Subcutaneous adipose tissue (tissue), 4 donors: ENCODE results near the gene ACTL7B. TPM values are rescaled to one million over a fixed set of nuclear protein-coding genes. Genes with fewer than 3 reads are reported as not detected.

Experiments
- small RNA-seq: library from RNA; depleted of rRNA; stranded (forward); fragments of <200 nt; gene quantifications from one replicate; pipeline ENCODE3, GENCODE V24; 2016
- total RNA-seq, 4 donors: library from RNA; depleted of rRNA; stranded (reverse); fragments of >200 nt; gene quantifications; one replicate each; pipeline ENCODE4 v1.1.0, GENCODE V29; 2016
- TF ChIP-seq, protein P1 (sequence below): fragments of 450-650 bp; IDR thresholded peaks from one replicate; pipeline ENCODE4 v1.5.1; 2016; ENCODE audit warnings: low read depth, mild to moderate bottlenecking, control low read depth, antibody characterized with exemption, moderate library complexity

ACTL7B gene
- total RNA-seq, 4 donors from 2014 or later = not detected

DNA sequence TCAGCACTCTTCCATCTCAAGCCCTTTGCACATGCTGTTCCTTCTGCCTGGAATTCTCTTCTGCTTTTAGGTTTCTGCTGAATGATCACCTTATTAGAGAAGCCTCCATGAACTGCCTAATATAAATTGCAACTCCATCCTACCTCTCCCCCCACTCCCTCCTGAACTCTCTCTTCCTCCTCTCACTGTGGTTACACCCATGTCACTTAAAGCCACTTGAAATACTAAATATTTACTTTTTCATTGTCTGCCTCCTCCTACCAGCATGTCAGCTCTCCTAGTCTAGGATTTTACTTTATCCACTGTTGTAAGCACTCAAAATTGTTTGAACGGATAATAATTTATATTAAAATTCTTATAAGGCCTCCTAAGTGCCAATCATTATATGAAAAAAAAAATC is 43.8 kb downstream of the ACTL7B start:
- TF ChIP-seq, protein P1, sequence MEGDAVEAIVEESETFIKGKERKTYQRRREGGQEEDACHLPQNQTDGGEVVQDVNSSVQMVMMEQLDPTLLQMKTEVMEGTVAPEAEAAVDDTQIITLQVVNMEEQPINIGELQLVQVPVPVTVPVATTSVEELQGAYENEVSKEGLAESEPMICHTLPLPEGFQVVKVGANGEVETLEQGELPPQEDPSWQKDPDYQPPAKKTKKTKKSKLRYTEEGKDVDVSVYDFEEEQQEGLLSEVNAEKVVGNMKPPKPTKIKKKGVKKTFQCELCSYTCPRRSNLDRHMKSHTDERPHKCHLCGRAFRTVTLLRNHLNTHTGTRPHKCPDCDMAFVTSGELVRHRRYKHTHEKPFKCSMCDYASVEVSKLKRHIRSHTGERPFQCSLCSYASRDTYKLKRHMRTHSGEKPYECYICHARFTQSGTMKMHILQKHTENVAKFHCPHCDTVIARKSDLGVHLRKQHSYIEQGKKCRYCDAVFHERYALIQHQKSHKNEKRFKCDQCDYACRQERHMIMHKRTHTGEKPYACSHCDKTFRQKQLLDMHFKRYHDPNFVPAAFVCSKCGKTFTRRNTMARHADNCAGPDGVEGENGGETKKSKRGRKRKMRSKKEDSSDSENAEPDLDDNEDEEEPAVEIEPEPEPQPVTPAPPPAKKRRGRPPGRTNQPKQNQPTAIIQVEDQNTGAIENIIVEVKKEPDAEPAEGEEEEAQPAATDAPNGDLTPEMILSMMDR = no peak

DNA sequence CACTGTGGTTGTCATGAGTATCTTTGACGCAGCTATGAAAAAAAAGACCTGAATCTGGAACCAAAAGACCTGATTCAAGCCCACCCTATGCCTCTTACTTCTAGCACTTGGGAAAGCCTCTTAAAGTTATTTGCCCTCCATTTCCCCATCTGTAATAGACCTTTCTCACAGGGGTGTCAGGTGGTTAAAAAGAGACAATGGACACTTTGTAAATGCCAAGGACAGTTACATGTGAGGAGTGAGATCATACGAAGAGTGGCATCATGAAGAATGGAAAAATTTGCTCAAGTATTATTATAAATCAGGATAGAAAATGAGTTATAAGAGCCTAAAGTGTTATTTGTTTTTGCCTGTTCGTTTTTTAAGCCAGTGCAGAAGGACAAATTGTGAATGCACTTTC is 46.5 kb downstream of the ACTL7B start:
- TF ChIP-seq, protein P1 = no peak

Small RNA genes lying within 50 kb of the gene (small RNA-seq; reads per million reads assigned to genes)
- not detected for gene AL359692.1

Other genes starting within 250 kb of the ACTL7B start
- gene ACTL7A, start 6.3 kb upstream of the ACTL7B start, total RNA-seq = not detected
- gene ELP1, start 78.1 kb upstream of the ACTL7B start, total RNA-seq = 10 to 100 TPM; 15.0 to 20.9 (median 20.6) TPM
- gene ABITRAM, start 78.4 kb upstream of the ACTL7B start, total RNA-seq = 10 to 100 TPM in 2 of 4 donors, 1 to 10 TPM in 2; 6.4 to 13.9 (median 11.1) TPM
- 10 to 100 TPM; 24.5 to 58.5 (median 37.1) TPM for gene CTNNAL1, start 157.5 kb upstream of the ACTL7B start, total RNA-seq